ENCODE results near the gene RPN2.

RPN2 gene

DNA sequence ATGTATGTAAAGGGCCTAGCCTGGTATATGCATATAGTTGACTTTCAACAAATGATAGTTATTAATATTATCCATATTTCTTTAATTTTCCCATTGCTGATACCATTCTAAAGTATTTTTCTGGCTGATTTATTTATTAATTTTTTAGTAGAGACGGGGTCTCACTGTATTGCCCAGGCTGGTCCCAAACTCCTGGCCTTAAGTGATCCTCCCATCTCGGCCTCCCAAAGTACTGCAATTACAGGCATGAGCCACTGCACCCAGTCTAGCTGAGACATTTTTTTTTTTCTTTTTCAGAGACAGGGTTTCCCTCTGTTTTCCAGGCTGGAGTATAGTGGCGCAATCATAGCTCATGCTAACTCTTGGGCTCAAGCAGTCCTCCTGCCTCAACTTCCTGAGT lies 30.1 kb downstream of the RPN2 start:
- TF ChIP-seq, protein P1, sequence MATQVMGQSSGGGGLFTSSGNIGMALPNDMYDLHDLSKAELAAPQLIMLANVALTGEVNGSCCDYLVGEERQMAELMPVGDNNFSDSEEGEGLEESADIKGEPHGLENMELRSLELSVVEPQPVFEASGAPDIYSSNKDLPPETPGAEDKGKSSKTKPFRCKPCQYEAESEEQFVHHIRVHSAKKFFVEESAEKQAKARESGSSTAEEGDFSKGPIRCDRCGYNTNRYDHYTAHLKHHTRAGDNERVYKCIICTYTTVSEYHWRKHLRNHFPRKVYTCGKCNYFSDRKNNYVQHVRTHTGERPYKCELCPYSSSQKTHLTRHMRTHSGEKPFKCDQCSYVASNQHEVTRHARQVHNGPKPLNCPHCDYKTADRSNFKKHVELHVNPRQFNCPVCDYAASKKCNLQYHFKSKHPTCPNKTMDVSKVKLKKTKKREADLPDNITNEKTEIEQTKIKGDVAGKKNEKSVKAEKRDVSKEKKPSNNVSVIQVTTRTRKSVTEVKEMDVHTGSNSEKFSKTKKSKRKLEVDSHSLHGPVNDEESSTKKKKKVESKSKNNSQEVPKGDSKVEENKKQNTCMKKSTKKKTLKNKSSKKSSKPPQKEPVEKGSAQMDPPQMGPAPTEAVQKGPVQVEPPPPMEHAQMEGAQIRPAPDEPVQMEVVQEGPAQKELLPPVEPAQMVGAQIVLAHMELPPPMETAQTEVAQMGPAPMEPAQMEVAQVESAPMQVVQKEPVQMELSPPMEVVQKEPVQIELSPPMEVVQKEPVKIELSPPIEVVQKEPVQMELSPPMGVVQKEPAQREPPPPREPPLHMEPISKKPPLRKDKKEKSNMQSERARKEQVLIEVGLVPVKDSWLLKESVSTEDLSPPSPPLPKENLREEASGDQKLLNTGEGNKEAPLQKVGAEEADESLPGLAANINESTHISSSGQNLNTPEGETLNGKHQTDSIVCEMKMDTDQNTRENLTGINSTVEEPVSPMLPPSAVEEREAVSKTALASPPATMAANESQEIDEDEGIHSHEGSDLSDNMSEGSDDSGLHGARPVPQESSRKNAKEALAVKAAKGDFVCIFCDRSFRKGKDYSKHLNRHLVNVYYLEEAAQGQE (IDR thresholded peaks at IDR 0.05; ENCODE audit: insufficient read depth in 1 of 2, low read depth in 2 of 2, low read length in 2 of 2), result no peak
- no peak for TF ChIP-seq SIN3A (IDR thresholded peaks at IDR 0.05; ENCODE audit: borderline replicate concordance, insufficient read depth, low read length)
- TF ChIP-seq TAF1 (IDR thresholded peaks at IDR 0.05; ENCODE audit: borderline replicate concordance, insufficient read depth, low read length), result no peak
- TF ChIP-seq POLR2AphosphoS5 (IDR thresholded peaks at IDR 0.05; ENCODE audit: low read depth, low read length), result no peak
- TF ChIP-seq FOXP2 (optimal IDR thresholded peaks at IDR 0.05; ENCODE audit: borderline replicate concordance, extremely low read depth, extremely low read length, insufficient read depth), result no peak

DNA sequence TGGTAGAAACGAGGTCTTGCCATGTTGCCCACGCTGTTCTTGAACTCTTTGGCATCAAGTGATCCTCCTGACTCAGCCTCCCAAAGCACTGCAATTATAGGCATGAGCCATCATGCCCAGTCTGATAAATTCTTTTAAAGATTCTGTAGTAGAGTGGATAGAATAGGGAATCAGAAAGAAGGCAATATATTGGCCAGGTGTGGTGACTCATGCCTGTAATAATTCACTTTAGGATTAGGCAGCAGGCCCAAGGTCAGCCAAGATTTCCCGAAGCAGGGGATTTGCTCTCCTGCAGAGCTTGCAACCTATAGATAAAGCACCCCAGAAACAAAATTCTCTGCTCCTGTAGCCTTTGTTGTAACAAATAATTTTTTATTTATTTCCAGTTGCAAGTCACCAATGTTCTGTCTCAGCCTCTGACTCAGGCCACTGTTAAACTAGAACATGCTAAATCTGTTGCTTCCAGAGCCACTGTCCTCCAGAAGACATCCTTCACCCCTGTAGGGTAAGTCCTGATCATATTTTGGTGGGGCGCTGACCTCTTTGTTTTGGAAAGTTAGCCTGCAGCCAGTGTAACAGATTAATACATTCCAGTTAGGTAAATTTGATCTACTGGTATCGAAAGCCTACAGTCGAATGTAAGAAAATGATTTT lies 30.7 kb downstream of the RPN2 start:
- TF ChIP-seq, protein P1 (IDR thresholded peaks at IDR 0.05; ENCODE audit: insufficient read depth in 1 of 2, low read depth in 2 of 2, low read length in 2 of 2), result no peak
- no peak for TF ChIP-seq SIN3A (IDR thresholded peaks at IDR 0.05; ENCODE audit: borderline replicate concordance, insufficient read depth, low read length)
- no peak for TF ChIP-seq TAF1 (IDR thresholded peaks at IDR 0.05; ENCODE audit: borderline replicate concordance, insufficient read depth, low read length)
- no peak for TF ChIP-seq POLR2AphosphoS5 (IDR thresholded peaks at IDR 0.05; ENCODE audit: low read depth, low read length)
- TF ChIP-seq FOXP2 (optimal IDR thresholded peaks at IDR 0.05; ENCODE audit: borderline replicate concordance, extremely low read depth, extremely low read length, insufficient read depth), result no peak

- TF ChIP-seq, protein P1 (IDR thresholded peaks at IDR 0.05; ENCODE audit: insufficient read depth in 1 of 2, low read depth in 2 of 2, low read length in 2 of 2), result no peak
- TF ChIP-seq TAF1 (IDR thresholded peaks at IDR 0.05; ENCODE audit: borderline replicate concordance, insufficient read depth, low read length), result no peak
- no peak for TF ChIP-seq SIN3A (IDR thresholded peaks at IDR 0.05; ENCODE audit: borderline replicate concordance, insufficient read depth, low read length)
- no peak for TF ChIP-seq POLR2AphosphoS5 (IDR thresholded peaks at IDR 0.05; ENCODE audit: low read depth, low read length)
- TF ChIP-seq FOXP2 (optimal IDR thresholded peaks at IDR 0.05; ENCODE audit: borderline replicate concordance, extremely low read depth, extremely low read length, insufficient read depth), result no peak
These were observed 39.3 kb downstream of the RPN2 start for GRCh38 chr20:37218441-37218840.

- no peak for TF ChIP-seq SIN3A (IDR thresholded peaks at IDR 0.05; ENCODE audit: borderline replicate concordance, insufficient read depth, low read length)
- TF ChIP-seq POLR2AphosphoS5 (IDR thresholded peaks at IDR 0.05; ENCODE audit: low read depth, low read length), result no peak
- TF ChIP-seq, protein P1 (IDR thresholded peaks at IDR 0.05; ENCODE audit: insufficient read depth in 1 of 2, low read depth in 2 of 2, low read length in 2 of 2), result no peak
- TF ChIP-seq TAF1 (IDR thresholded peaks at IDR 0.05; ENCODE audit: borderline replicate concordance, insufficient read depth, low read length), result no peak
- TF ChIP-seq FOXP2 (optimal IDR thresholded peaks at IDR 0.05; ENCODE audit: borderline replicate concordance, extremely low read depth, extremely low read length, insufficient read depth), result no peak
These were observed 39.8 kb downstream of the RPN2 start for GRCh38 chr20:37218976-37219375.

Data from PFSK-1 (cell line).